ENCODE results near the gene KRT77. TPM values are rescaled to one million over a fixed set of nuclear protein-coding genes. Genes with fewer than 3 reads are reported as not detected.

The KRT77 gene
- total RNA-seq, 4 donors from 2014 or later = not detected

DNA sequence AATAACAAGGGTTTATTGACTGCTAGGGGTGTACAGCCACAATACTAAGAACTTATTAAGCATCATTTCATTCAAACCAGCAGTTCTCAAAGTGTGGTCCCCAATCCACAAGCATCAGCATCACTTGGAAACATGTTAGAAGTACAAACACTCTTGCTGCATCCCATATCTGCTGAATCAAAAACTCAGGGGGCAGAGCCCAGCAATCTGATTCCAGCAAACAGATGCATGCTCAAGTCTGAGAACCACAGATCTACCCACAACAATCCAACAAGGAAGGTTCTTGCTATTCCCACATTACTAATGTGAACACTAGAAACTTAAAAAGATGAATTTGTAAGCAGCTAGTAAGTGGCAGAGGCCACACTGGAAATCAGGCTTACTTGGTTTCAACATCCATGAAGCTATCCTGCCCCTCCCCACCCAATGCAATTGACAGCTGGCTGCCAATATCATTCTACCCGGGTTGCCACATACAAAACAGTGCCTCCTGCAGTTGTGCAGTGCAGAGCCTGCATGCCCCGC is 6.2 kb downstream of the KRT77 start:
- H3K27me3 ChIP-seq = peaks cover 52% of the 10 kb centered on the region
- no peaks in the 10 kb centered on the region for H3K9me3 ChIP-seq
- H3K27ac ChIP-seq = no peak overlapping the region
- H3K36me3 ChIP-seq = no peaks in the 10 kb centered on the region
- no peaks in the 10 kb centered on the region for H3K4me1 ChIP-seq
- no peak for TF ChIP-seq POLR2A (IDR thresholded peaks at IDR 0.05)
- TF ChIP-seq EP300 (IDR thresholded peaks at IDR 0.05) = no peak
- TF ChIP-seq POLR2AphosphoS5 (IDR thresholded peaks at IDR 0.05) = no peak
- TF ChIP-seq, protein P1, sequence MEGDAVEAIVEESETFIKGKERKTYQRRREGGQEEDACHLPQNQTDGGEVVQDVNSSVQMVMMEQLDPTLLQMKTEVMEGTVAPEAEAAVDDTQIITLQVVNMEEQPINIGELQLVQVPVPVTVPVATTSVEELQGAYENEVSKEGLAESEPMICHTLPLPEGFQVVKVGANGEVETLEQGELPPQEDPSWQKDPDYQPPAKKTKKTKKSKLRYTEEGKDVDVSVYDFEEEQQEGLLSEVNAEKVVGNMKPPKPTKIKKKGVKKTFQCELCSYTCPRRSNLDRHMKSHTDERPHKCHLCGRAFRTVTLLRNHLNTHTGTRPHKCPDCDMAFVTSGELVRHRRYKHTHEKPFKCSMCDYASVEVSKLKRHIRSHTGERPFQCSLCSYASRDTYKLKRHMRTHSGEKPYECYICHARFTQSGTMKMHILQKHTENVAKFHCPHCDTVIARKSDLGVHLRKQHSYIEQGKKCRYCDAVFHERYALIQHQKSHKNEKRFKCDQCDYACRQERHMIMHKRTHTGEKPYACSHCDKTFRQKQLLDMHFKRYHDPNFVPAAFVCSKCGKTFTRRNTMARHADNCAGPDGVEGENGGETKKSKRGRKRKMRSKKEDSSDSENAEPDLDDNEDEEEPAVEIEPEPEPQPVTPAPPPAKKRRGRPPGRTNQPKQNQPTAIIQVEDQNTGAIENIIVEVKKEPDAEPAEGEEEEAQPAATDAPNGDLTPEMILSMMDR (IDR thresholded peaks at IDR 0.05) = no peak
- ATAC-seq = no peak
- no peak overlapping the region for H3K4me3 ChIP-seq
- 0 to 67% methylated on average over 1 to 2 of the region's 2 CpGs for WGBS, 2 donors (ENCODE audit: low coverage in 1 of 2)

DNA sequence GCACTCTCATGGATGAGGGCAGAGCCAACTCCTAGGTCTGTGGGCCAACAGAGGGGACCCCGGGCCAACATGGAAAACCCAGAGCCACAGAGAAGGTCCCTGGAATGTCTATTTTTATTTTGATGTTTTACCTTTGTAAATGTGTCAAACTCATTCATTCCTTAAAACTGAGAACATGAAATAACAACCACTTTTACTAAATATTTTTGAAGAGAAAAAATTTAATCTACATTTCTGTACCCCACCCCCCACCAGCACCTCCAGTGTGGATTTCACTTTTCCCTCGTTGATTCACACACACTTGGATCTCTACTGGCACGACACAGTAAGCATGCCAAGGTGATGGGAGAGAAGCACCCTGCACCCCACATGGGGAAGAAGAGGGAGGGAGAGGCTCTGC is 6.7 kb downstream of the KRT77 start:
- 45 to 80% methylated on average over 1 to 3 of the region's 3 CpGs for WGBS, 2 donors (ENCODE audit: low coverage in 1 of 2)
- Histone ChIP-seq H3K27ac (no peak overlapping the region), H3K27me3 (peaks cover 52% of the 10 kb centered on the region), H3K4me3 (no peak overlapping the region), H3K36me3 (no peaks in the 10 kb centered on the region), H3K4me1 (peaks cover 0 to 3% (median 0%) of the 10 kb centered on the region in 3 donors), H3K9me3 (no peaks in the 10 kb centered on the region)
- no peak for ATAC-seq
- TF ChIP-seq EP300 (IDR thresholded peaks at IDR 0.05) (no peak), POLR2A (IDR thresholded peaks at IDR 0.05) (no peak), POLR2AphosphoS5 (IDR thresholded peaks at IDR 0.05) (no peak)
- TF ChIP-seq, protein P1 (IDR thresholded peaks at IDR 0.05) = no peak

DNA sequence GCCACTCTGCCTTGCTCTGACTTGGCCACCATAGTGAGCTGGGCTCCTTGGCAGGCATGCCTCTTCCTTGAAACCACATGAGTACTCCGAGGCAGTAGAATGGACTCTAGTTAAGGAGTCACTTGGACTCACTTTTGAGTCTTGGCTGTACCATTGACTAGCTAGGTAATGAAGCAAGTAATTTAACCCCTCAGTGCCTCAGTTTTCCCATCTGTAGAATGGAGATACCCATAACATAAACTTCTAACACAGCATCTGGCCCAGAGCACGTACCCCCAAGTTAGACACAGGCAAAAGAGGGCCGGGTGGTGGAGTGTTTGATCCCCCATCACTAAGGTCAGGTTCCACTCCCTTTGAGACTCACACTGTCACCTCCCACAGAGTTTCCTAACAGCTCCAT is 8.3 kb downstream of the KRT77 start:
- H3K4me3 ChIP-seq = no peak overlapping the region
- H3K4me1 ChIP-seq = peaks cover 0 to 19% (median 9%) of the 10 kb centered on the region in 3 donors
- H3K27me3 ChIP-seq = peaks cover 51% of the 10 kb centered on the region
- WGBS, 2 donors (ENCODE audit: low coverage in 1 of 2) = 78 to 89% methylated on average over 2 to 3 of the region's 3 CpGs
- no peak overlapping the region for H3K27ac ChIP-seq
- no peaks in the 10 kb centered on the region for H3K9me3 ChIP-seq
- ATAC-seq = no peak
- no peaks in the 10 kb centered on the region for H3K36me3 ChIP-seq
- TF ChIP-seq EP300 (IDR thresholded peaks at IDR 0.05) = no peak
- TF ChIP-seq, protein P1 (IDR thresholded peaks at IDR 0.05) = no peak
- TF ChIP-seq POLR2AphosphoS5 (IDR thresholded peaks at IDR 0.05) = no peak
- TF ChIP-seq POLR2A (IDR thresholded peaks at IDR 0.05) = no peak

DNA sequence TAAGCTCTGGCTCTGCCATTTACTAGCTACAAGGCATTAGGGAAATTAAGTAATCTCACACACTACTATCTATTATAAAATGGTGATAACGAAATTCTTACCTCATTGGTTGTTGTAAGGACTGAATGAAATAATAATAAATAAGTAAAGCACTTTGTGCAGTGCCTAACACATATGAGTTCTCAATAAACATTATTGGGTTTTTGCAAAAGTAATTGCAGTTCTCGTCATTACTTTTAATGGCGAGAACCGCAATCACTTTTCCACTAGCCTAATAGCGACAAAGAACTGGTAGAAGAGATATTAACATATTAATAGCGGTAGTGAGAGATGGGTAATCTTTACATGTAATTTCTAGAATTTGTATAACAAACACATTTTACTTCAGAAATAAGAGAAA is 9.2 kb downstream of the KRT77 start:
- H3K4me3 ChIP-seq = no peak overlapping the region
- TF ChIP-seq EP300 (IDR thresholded peaks at IDR 0.05) = no peak
- no peak for TF ChIP-seq POLR2A (IDR thresholded peaks at IDR 0.05)
- TF ChIP-seq, protein P1 (IDR thresholded peaks at IDR 0.05) = no peak
- no peak for TF ChIP-seq POLR2AphosphoS5 (IDR thresholded peaks at IDR 0.05)
- H3K27me3 ChIP-seq = peaks cover 57% of the 10 kb centered on the region
- H3K36me3 ChIP-seq = no peaks in the 10 kb centered on the region
- H3K4me1 ChIP-seq = peaks cover 0 to 19% (median 9%) of the 10 kb centered on the region in 3 donors
- no peak overlapping the region for H3K27ac ChIP-seq
- no peak for ATAC-seq
- 88 to 94% methylated on average over 6 of the region's 6 CpGs for WGBS, 2 donors (ENCODE audit: low coverage in 1 of 2)
- H3K9me3 ChIP-seq = no peaks in the 10 kb centered on the region

DNA sequence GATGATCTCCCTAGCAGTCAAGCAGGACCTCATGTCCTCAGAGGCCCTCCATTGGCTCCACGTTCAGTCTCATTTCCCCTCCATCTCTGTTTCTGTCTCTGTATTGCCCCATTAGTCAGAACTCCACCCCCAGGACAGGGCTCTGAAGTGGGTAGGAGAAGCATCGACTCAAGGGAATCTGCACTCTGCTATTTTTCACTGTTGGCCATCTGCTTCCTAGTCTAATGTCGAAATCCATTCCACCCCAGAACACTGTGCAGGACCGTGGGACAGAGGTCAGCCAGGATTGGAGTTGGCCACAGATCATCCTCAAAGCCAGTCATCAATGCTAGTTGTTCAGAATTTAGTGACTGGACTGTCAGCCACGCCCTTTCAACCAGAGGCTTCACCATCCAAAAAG is 10.1 kb downstream of the KRT77 start:
- no peak overlapping the region for H3K4me3 ChIP-seq
- no peaks in the 10 kb centered on the region for H3K9me3 ChIP-seq
- peaks cover 0 to 19% (median 9%) of the 10 kb centered on the region in 3 donors for H3K4me1 ChIP-seq
- no peak for ATAC-seq
- WGBS, 2 donors (ENCODE audit: low coverage in 1 of 2) = 58 to 60% methylated on average over 1 to 5 of the region's 5 CpGs
- H3K27me3 ChIP-seq = peaks cover 59% of the 10 kb centered on the region
- H3K27ac ChIP-seq = no peak overlapping the region
- H3K36me3 ChIP-seq = no peaks in the 10 kb centered on the region
- TF ChIP-seq POLR2A (IDR thresholded peaks at IDR 0.05) (no peak), EP300 (IDR thresholded peaks at IDR 0.05) (no peak), POLR2AphosphoS5 (IDR thresholded peaks at IDR 0.05) (no peak)
- TF ChIP-seq, protein P1 (IDR thresholded peaks at IDR 0.05) = no peak

Data from gastroesophageal sphincter (tissue), 4 donors.